ENCODE data around the gene KCNA2.

Gene KCNA2

DNA sequence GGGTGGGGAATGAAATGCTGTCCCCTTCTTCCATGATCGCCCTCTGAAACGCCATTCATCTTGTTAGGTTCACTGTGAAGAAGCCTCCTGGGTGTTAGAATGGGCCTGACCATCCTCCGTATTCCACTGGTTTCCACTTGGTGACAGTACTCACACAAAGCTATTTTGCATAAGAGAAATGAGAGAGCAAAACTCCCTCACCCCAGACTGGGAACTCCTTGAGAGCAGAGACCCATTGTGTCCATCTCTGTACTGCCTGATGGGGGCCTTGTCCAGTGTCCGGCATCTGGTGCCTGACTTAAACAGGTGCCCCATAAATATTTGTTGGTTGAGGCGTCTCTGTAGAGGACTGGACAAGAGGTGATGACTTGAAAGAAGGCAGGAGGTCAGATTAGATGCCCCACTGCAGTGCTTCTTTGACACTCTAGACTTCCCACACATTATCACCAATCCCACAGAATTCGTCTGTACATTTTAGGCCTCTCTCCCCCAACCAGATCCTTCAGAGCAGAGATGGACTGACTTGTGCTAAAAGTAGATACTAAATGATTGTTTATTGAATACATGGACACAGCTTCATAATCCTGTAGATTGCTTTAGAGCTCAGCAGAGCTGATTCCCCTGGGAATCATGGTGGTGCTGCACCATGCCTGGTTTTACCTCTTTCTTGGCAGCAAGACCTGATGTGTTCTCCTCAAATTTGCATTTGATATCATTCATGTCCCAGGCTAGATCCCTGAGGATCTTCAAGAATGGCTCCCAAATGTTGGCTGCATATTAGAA lies 22.4 kb upstream of the KCNA2 start:
- no peak for DNase-seq (ENCODE audit: low spot score)

GRCh38 chr1:110627764-110628163 lies 21.6 kb upstream of the KCNA2 start:
- no peak for DNase-seq (ENCODE audit: low spot score)

DNA sequence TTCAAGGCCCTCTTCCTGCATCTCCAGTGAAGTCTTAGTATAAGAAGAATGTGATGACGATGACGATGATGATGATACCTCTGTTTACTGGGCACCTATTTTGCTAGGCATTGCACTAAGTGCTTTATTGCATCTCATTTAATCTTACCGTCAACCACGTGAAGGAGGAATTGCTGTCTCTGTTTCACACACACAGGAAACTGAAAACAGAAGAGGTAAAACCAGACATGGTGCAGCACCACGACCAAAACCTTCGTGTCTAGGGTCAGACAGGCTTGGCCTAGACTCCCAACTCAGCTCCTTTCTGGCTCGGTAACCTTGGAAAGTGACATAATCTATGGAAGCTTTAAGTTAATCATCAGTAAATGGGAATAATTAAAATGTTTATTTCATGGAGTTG lies 20.7 kb upstream of the KCNA2 start:
- DNase-seq (ENCODE audit: low spot score): no peak

DNA sequence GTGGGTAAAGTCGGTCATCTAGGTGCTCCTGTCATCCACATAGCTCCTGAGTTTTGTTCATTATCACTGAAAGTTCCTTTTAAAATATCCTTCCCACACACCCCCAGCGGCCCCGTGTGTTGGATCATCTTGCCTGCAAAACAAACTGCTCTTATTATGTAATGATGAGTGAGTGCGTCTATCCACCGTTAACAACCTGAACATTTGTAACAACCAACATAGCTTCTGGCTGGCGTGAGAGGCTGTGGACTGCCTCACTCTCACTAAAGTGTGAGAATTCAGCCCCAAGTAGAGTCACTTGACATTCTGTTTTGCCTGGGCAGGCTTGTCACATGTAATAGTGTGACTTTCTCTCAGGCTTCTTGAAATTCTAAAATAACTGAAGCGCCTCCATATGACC lies 14.5 kb upstream of the KCNA2 start:
- DNase-seq (ENCODE audit: low spot score): no peak

DNA sequence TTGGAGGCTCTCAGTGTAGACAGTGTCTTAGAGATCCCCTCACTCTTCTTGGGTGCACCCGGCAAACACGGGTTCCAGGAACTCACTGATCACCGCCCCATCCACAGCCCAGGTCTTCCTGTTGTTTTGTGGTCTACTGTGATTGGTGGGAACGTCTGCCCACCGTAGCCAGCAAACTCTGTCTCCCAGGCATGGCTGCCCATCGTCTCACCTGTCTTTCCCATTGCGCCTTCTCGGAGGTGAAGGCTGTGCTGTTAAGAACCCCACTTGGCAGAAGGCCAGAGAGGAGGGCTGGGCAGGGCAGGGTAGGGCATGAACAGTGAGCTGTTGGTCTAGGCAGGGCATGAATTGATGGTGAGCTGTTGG lies 14.1 kb upstream of the KCNA2 start:
- DNase-seq (ENCODE audit: low spot score): no peak

GRCh38 chr1:110619412-110620249 lies 13.5 kb upstream of the KCNA2 start:
- DNase-seq (ENCODE audit: low spot score): peak; percentile 93

GRCh38 chr1:110618668-110619067 lies 12.5 kb upstream of the KCNA2 start:
- no peak for DNase-seq (ENCODE audit: low spot score)

GRCh38 chr1:110617589-110617988 lies 11.4 kb upstream of the KCNA2 start:
- no peak for DNase-seq (ENCODE audit: low spot score)

GRCh38 chr1:110617116-110617515 lies 11.0 kb upstream of the KCNA2 start:
- no peak for DNase-seq (ENCODE audit: low spot score)

GRCh38 chr1:110616587-110616986 lies 10.4 kb upstream of the KCNA2 start:
- DNase-seq (ENCODE audit: low spot score): no peak

GRCh38 chr1:110615548-110616130 lies 9.5 kb upstream of the KCNA2 start:
- peak; percentile 72 for DNase-seq (ENCODE audit: low spot score)

- DNase-seq (ENCODE audit: low spot score): no peak
Measured at GRCh38 chr1:110612060-110612745, 6.0 kb upstream of the KCNA2 start.

- no peak for DNase-seq (ENCODE audit: low spot score)
Measured at GRCh38 chr1:110610696-110611286, 4.6 kb upstream of the KCNA2 start.

DNA sequence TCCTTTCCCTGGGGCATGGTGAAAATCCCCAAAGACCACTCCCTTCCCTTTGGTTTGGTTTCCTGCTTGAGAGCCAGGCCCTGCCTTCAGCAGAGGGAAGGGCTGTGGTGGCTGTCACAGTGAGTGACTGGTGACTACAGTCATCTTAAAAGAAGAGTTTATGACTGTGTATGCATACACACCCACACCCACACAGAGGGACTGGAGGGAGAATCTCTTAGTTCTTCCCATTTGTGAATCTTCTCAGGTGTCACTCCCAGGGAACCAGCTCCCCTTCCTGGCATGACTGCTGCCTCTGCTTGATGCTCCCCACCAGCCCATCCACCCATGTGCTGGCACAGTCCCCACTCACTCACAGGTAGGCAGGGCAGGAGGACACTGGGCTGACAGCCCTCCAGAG lies 3.9 kb upstream of the KCNA2 start:
- no peak for DNase-seq (ENCODE audit: low spot score)

- DNase-seq (ENCODE audit: low spot score): no peak
Measured at GRCh38 chr1:110608247-110608646, 2.1 kb upstream of the KCNA2 start.

DNA sequence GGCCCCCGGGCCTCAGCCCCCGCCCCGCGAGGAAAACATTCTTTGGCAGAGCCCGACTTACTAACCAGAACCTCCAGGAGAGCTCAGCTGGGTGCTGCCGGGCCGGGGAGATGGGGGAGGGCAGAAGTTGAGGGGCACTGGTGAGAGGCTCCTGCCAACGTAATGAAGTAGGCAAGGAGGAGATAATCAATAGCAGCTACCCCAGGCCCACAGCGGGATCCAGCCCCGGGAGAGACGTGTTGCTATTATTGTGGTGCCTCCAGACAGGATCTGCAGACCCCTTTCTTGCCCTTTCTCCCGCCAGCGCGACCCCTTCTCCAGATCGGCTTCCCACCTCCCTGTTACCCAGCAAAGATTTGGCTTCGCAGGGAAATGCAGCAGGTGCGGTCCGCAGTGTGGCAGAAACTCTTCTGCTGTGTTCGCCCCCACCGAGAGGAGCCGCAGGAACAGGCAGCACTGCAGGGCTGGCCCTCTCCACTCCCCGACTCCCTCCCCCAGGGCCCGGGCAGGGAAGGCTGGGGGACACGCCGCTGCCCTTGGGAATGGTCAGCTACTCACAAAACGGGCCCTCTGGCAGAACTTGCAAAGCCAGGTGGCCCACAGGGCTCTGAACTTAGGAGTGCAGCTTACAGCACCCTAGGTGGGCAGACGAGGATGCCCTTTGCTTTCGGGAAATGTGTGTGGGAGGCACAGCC lies 1.5 kb upstream of the KCNA2 start:
- DNase-seq (ENCODE audit: low spot score): no peak

GRCh38 chr1:110606657-110607535 lies 738 bp upstream of the KCNA2 start:
- DNase-seq (ENCODE audit: low spot score): peak; percentile 56

- DNase-seq (ENCODE audit: low spot score): no peak
Measured at GRCh38 chr1:110605446-110605845, 712 bp downstream of the KCNA2 start.

GRCh38 chr1:110604586-110605148 lies 1.5 kb downstream of the KCNA2 start:
- no peak for DNase-seq (ENCODE audit: low spot score)

DNA sequence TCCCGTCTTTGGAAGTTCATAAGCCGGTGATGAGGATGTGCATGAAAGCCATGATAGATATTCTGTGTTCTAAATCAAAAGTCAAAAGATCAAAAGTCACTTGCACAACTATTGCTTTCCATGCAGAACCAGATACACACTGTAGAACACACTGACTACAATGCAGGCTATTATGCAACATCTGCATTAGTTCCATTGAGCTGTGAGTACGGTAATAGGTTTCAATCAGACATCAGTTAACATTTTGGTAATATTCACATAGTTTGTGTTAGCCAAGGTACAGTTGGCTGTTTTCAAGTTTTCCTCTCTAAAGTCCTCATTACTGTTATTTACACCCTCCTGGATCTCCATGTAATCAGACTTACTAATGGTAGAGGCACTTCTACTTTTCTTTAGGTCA lies 3.1 kb downstream of the KCNA2 start:
- no peak for DNase-seq (ENCODE audit: low spot score)

All from iPS-NIHi11 (cell line).